Astrocyte (in vitro differentiated cells and primary cell): ENCODE results near the gene VIM.

ENCODE experiments used
- CTCF ChIP-seq: IDR thresholded peaks from 2 replicates; pipeline ENCODE4 v1.5.1; 2011; ENCODE audit warnings: low read depth, mild to moderate bottlenecking, inconsistent platforms, low read length, moderate library complexity; ENCODE audit not compliant: insufficient read depth
- EZH2 ChIP-seq: IDR thresholded peaks from 2 replicates; pipeline ENCODE4 v1.6.1; 2012; ENCODE audit warnings: mild to moderate bottlenecking, low read length, inconsistent platforms; ENCODE audit not compliant: insufficient read depth

- TF ChIP-seq CTCF (no peak), EZH2 (no peak)
Observed at GRCh38 chr10:17231788-17232187, 3.7 kb downstream of the VIM start.
